Hepatocyte (in vitro differentiated cells): ENCODE measurements around the gene HTR3E.

Source experiments
- EZH2 ChIP-seq: fragments of 200-600 bp; sonication (generic); IDR thresholded peaks from 2 replicates; pipeline ENCODE4 v1.6.1; 2016; ENCODE audit warnings: antibody characterized with exemption, mild to moderate bottlenecking, borderline replicate concordance
- EZH2phosphoT487 ChIP-seq: fragments of 200-600 bp; sonication (generic); IDR thresholded peaks from one replicate; pipeline ENCODE4 v1.6.1; 2018; ENCODE audit warnings: antibody characterized with exemption, mild to moderate bottlenecking, low read depth, moderate library complexity; ENCODE audit not compliant: unreplicated experiment, severe bottlenecking
- TF ChIP-seq, protein P1 (sequence below): fragments of 200-600 bp; sonication (generic); IDR thresholded peaks from 2 replicates; pipeline ENCODE4 v1.5.1; 2016; ENCODE audit warnings: antibody characterized with exemption, mild to moderate bottlenecking; ENCODE audit not compliant: poor library complexity

DNA sequence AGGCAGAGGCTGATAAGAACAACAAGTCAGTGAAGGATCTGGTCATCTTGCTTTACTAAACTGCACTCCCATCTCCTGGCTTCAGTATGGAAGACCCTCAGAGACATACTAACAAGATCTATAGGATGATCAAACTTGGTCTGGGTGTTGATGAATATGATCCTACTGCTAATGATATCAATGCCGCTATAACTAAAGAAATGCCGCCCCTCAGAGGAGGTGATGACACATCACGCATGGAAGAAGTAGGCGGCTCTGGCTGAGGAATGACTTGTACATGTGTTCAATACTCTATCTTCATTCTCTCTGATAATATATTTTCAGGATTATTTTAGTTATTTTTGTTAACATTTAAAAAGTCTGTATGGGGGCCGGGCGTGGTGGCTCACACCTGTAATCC, 20.8 kb downstream of the HTR3E start:
- TF ChIP-seq, protein P1, sequence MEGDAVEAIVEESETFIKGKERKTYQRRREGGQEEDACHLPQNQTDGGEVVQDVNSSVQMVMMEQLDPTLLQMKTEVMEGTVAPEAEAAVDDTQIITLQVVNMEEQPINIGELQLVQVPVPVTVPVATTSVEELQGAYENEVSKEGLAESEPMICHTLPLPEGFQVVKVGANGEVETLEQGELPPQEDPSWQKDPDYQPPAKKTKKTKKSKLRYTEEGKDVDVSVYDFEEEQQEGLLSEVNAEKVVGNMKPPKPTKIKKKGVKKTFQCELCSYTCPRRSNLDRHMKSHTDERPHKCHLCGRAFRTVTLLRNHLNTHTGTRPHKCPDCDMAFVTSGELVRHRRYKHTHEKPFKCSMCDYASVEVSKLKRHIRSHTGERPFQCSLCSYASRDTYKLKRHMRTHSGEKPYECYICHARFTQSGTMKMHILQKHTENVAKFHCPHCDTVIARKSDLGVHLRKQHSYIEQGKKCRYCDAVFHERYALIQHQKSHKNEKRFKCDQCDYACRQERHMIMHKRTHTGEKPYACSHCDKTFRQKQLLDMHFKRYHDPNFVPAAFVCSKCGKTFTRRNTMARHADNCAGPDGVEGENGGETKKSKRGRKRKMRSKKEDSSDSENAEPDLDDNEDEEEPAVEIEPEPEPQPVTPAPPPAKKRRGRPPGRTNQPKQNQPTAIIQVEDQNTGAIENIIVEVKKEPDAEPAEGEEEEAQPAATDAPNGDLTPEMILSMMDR = no peak
- no peak for TF ChIP-seq EZH2
- no peak for TF ChIP-seq EZH2phosphoT487
